Vagina (tissue), 2 donors: ENCODE measurements around the gene TMPRSS3.

Source experiments
- CTCF ChIP-seq, 3 experiments: fragments of 450-650 bp in 2 of 3; fragments of 200-600 bp in 1 of 3; sonication (generic) in 1 of 3; IDR thresholded peaks; one replicate each; pipeline ENCODE4 v1.5.1; 2017 to 2019; ENCODE audit warnings: antibody characterized with exemption in 3 of 3, mild to moderate bottlenecking in 2 of 3, moderate library complexity in 2 of 3
- POLR2A ChIP-seq, 2 donors: fragments of 450-650 bp; IDR thresholded peaks; one replicate each; pipeline ENCODE4 v1.6.1; 2017; ENCODE audit warnings: antibody characterized with exemption in 2 of 2, mild to moderate bottlenecking in 2 of 2, moderate library complexity in 2 of 2

DNA sequence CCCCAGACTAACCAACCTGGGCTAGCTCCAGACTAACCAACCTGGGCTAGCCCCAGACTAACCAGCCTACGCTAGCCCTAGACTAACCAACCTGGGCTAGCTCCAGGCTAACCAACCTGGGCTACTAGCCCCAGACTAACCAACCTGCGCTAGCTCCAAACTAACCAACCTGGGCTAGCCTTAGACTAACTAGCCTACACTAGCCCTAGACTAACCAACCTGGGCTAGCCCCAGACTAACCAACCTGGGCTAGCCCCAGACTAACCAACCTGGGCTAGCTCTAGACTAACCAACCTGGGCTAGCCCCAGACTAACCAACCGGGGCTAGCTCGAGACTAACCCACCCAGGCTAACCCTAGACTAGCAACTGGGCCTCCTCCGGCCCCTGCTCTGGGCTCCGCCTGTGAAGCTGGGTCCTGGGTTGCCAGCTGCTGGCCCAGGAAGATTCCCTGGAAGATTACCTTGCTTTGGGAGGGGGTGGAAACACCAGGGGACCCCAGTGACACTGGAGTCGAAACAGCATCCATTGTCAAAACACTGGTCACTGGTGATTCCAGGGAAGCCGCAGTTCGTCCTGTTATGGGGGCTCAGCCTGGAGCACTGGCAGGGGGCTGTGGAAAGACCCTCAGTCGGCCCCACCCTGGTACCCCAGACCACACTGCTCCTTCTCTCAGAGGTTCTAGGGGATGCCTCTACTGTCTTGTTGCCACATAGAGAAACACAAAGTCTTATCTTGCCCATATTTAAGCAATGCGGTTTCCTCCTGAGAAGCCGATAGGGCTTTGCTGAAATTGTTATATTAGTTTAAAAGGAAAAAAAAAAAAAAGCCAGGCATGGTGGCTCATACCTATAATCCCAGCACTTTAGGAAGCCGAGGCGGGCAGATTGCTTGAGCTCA lies 46.2 kb downstream of the TMPRSS3 start:
- TF ChIP-seq CTCF (IDR thresholded peaks at IDR 0.05) = no peak
- TF ChIP-seq POLR2A (IDR thresholded peaks at IDR 0.05) = no peak
